ENCODE measurements around the gene TPRA1.
A peak's percentile ranks its signal among the peaks of the same experiment; 100 is the strongest.

Gene TPRA1

GRCh38 chr3:127590282-127590592 lies 296 bp downstream of the TPRA1 start:
- peak; percentile 77 for DNase-seq (ENCODE audit: low spot score)

- no peak for DNase-seq (ENCODE audit: low spot score)
Measured at GRCh38 chr3:127589600-127590281, 792 bp downstream of the TPRA1 start.

- no peak for DNase-seq (ENCODE audit: low spot score)
Measured at GRCh38 chr3:127588806-127589577, 1.5 kb downstream of the TPRA1 start.

- no peak for DNase-seq (ENCODE audit: low spot score)
Measured at GRCh38 chr3:127587876-127588275, 2.7 kb downstream of the TPRA1 start.

- no peak for DNase-seq (ENCODE audit: low spot score)
Measured at GRCh38 chr3:127585813-127586413, 4.6 kb downstream of the TPRA1 start.

DNA sequence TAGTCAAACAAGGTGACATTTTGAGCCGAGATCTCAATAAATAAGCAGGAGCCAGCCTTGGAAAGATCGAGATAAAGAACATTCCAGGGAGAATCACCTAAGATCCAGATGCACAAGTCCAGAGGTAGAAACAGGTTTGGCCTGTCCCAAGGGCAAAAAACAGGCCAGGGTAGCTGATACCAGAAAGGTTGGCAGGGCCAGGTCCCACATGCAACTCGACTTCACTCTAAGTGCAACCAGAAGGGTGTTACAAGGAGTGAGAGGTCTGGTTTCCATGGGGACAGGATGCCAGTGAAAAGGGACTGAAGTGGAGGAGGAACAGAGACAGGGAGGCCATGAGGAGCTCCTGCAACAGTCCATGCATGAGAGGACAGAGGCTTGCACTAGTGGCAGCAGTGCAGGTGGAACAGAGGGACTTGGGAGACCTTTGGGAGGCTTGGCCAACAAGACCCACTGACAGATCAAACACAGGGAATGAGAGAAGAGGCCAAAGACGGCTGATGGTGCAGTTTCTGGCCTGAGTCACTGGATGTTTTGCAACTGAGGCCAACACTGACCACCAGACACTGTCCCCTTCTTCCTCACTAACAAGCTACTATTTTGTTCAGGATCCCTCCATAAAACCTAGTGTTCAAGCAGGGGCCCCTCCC lies 5.2 kb downstream of the TPRA1 start:
- no peak for DNase-seq (ENCODE audit: low spot score)

DNA sequence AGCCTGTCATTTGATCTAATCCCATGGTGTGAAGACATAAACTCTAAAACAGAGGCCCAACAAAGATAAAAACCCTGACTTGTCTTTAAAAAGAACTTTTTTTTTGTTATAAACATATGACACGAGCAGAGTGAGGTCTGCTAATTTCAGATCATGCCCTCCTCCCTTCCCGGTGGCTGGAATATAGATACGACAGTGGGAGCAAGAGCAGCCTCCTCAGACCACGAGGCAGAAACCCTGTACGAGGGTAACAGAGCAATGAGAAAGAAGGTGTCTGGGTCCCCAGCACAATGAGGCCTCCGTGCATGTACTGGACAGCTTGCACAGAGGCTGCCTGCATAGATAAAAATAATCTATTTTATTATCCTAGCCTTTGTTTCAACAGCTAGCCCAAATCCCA lies 5.8 kb downstream of the TPRA1 start:
- no peak for DNase-seq (ENCODE audit: low spot score)

GRCh38 chr3:127580327-127581060 lies 10.0 kb downstream of the TPRA1 start:
- no peak for DNase-seq (ENCODE audit: low spot score)

- no peak for DNase-seq (ENCODE audit: low spot score)
Measured at GRCh38 chr3:127578802-127579201, 11.7 kb downstream of the TPRA1 start.

DNA sequence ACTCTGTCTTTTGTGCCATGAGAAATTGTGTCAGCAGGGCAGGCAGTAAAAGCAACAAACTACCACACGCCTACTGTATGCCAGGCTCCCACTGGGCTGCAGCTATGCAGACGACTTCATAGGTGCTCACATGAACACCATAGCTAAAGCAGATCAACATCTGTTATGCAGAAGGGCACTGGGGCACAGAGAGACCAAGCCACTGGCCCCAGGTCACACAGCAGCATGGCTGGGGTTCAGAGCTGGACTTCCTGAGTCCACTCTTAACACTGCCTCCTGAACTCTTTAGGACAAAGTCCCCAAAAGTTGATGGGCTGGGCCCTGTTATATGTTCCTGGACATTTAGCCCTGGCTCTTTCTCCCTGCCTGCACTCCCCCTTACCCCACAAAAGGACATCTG lies 12.4 kb downstream of the TPRA1 start:
- no peak for DNase-seq (ENCODE audit: low spot score)

DNA sequence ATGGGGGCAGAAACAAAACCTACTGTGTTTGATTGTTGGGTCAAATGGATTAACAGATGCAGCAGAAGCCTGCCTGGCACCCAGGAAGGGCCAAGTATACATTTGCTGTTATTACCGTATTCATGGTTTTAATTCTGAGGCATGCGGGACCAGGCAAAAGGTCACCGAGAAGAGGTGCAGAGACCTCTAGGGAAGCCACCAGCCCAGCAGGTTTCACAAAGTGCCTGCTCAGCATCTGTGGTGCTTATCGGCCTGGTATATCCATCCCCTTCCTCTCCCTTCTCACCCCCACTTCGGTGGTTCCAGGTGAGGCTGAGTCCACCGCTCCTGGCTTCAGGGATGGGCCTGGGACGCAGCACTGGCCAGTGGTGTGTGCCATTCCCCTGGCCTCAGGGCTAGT lies 13.1 kb downstream of the TPRA1 start:
- no peak for DNase-seq (ENCODE audit: low spot score)

- DNase-seq (ENCODE audit: low spot score), result peak; percentile 93
Measured at GRCh38 chr3:127574880-127575878, 15.4 kb downstream of the TPRA1 start.

- no peak for DNase-seq (ENCODE audit: low spot score)
Measured at GRCh38 chr3:127573912-127574311, 16.6 kb downstream of the TPRA1 start.

GRCh38 chr3:127573401-127573800 lies 17.1 kb downstream of the TPRA1 start:
- DNase-seq (ENCODE audit: low spot score), result no peak

GRCh38 chr3:127572735-127573134 lies 17.8 kb downstream of the TPRA1 start:
- DNase-seq (ENCODE audit: low spot score), result no peak

DNA sequence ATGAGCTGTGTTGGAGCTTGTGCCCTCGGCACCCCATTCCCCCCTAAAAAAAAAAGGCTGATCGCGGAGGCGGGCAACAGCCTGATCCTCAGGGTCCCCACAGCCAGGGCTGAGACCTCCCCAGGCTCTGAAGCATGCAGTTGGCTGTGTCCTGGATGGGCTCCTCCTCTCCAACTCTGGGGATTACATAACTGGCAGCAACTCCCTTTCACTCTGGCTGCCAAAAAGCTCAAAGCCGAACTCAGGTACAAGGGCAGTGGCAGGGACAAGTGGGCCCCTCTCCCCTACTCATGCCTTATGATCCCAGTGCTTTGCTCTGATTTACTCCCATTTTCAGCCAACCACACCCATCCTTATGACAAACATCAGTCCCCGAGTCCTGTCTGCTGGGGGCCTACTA lies 18.3 kb downstream of the TPRA1 start:
- no peak for DNase-seq (ENCODE audit: low spot score)

DNA sequence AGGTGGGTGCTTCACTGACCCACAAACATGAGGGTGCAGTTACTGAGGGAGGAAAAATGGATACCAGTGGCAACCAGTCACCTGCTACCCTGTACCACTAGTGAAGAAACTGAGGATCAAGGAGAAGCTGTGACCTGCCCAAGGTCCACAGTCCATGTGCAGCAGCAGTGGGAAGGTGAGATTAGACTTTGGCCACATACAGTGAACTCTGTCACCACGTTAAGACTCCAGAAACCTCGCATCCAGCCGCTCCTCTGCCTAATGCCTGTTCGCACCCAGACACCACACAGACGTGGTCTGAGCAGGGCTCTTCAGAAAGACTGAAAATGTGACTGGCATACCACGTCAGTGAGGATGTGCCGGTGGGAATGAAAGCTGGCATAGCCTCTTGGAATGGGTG lies 20.0 kb downstream of the TPRA1 start:
- DNase-seq (ENCODE audit: low spot score), result no peak

- DNase-seq (ENCODE audit: low spot score), result no peak
Measured at GRCh38 chr3:127569160-127569559, 21.4 kb downstream of the TPRA1 start.

DNA sequence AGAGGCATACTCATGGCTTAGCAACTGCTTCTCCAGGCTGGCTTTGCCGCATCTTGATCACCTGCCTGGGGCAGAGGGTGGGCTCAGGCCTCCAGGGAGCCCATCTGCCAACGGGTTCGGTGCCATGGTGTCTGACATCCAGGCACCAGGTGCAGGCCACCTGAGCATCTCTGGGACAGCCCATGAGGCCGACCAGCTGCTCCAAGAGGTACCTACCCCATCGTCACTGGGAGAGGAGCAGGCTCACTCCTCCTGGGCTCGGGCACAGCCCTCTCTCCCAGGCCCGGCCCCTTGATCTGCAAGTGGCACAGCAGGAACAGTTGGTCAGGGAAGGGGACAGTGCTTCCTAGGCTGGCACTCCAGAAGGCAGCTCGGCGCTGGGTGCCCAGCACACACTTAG lies 21.9 kb downstream of the TPRA1 start:
- no peak for DNase-seq (ENCODE audit: low spot score)

DNA sequence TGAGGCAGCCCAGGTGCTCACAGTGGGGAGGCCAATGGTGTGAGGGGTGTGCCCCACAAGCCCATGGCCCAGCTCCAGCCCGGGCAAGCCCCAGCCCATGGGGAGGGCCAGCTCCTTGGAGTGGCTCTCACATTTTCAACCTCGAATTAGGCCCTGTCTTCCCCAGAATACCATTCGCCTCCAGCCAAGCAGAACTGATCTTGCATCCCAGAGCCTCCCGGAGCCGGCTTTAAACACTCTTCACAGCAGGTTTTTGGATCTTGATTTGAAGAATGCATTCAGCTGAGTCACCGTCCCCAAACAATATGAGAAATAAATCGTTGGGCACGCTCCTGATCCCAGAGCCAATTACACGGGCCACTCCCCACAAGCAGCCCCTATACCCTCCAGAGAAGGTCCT lies 23.7 kb downstream of the TPRA1 start:
- DNase-seq (ENCODE audit: low spot score), result no peak

GRCh38 chr3:127565711-127566110 lies 24.8 kb downstream of the TPRA1 start:
- no peak for DNase-seq (ENCODE audit: low spot score)
